Fibroblast of lung (primary cell): ENCODE data around the gene CIC. TPM values are rescaled to one million over a fixed set of nuclear protein-coding genes. Genes with fewer than 3 reads are reported as not detected.

Source experiments
- DNase-seq, 2 donors: peaks; one replicate each; pipeline versions ENCODE4 v3.0.0 to v3.0.0-alpha.2; 2010; ENCODE audit warnings: low read depth in 2 of 2
- H2AFZ ChIP-seq: 2 replicates; pipeline ENCODE4 v1.5.1; 2012; ENCODE audit warnings: low read length, control low read depth, inconsistent platforms
- H3K27ac ChIP-seq: 2 replicates; pipeline ENCODE4 v1.5.1; 2011; ENCODE audit warnings: low read length, control low read depth; ENCODE audit not compliant: insufficient read depth
- H3K27me3 ChIP-seq: 2 replicates; pipeline ENCODE4 v1.5.1; 2011; ENCODE audit warnings: mild to moderate bottlenecking, low read length; ENCODE audit not compliant: control insufficient read depth, insufficient read depth
- H3K36me3 ChIP-seq: 2 replicates; pipeline ENCODE4 v1.5.1; 2011; ENCODE audit warnings: low read length; ENCODE audit not compliant: control insufficient read depth, insufficient read depth
- H3K4me1 ChIP-seq: 2 replicates; pipeline ENCODE4 v1.5.1; 2011; ENCODE audit warnings: low read length; ENCODE audit not compliant: control insufficient read depth, insufficient read depth; ENCODE audit errors: extremely low read depth
- H3K4me2 ChIP-seq: 2 replicates; pipeline ENCODE4 v1.5.1; 2011; ENCODE audit warnings: low read length, control low read depth; ENCODE audit not compliant: insufficient read depth; ENCODE audit errors: extremely low read depth
- H3K4me3 ChIP-seq, 4 experiments: fragments of 200-600 bp in 1 of 4; sonication (generic) in 1 of 4; replicated peaks in 1 of 4; 2 replicates each; pipeline ENCODE4 v1.5.1; 2011 to 2016; ENCODE audit warnings: low read length in 4 of 4, low read depth in 3 of 4, mild to moderate bottlenecking in 3 of 4, control low read depth in 2 of 4, inconsistent platforms in 1 of 4, mixed read lengths in 1 of 4; ENCODE audit not compliant: insufficient read depth in 1 of 4; ENCODE audit errors: control extremely low read depth in 1 of 4
- H3K79me2 ChIP-seq: 2 replicates; pipeline ENCODE4 v1.5.1; 2012; ENCODE audit warnings: mild to moderate bottlenecking, low read length, inconsistent platforms; ENCODE audit not compliant: control insufficient read depth, insufficient read depth
- H3K9ac ChIP-seq: 2 replicates; pipeline ENCODE4 v1.5.1; 2011; ENCODE audit warnings: mild to moderate bottlenecking, low read length, control low read depth; ENCODE audit not compliant: insufficient read depth
- H3K9me3 ChIP-seq: 2 replicates; pipeline ENCODE4 v1.5.1; 2012; ENCODE audit warnings: low read depth, low read length; ENCODE audit not compliant: control insufficient read depth, insufficient read depth
- H4K20me1 ChIP-seq: 2 replicates; pipeline ENCODE4 v1.5.1; 2011; ENCODE audit warnings: low read length; ENCODE audit not compliant: control insufficient read depth, insufficient read depth; ENCODE audit errors: extremely low read depth
- CTCF ChIP-seq, 2 donors: IDR thresholded peaks in 1 of 2; conservative IDR thresholded peaks in 1 of 2; 1 replicate in 1 of 2; 2 replicates in 1 of 2; pipeline ENCODE4 v1.5.1; 2011 to 2012; ENCODE audit warnings: low read length in 2 of 2, control low read depth in 1 of 2, inconsistent platforms in 1 of 2, low read depth in 1 of 2, mild to moderate bottlenecking in 1 of 2
- EZH2 ChIP-seq: IDR thresholded peaks from 2 replicates; pipeline ENCODE4 v1.5.1; 2012; ENCODE audit warnings: low read length, control low read depth, mild to moderate bottlenecking; ENCODE audit errors: missing control alignments
- polyA plus RNA-seq, 2 donors: library from polyadenylated mRNA; depleted of rRNA in 1 of 2; stranded (reverse) in 1 of 2; unstranded in 1 of 2; fragments of >200 nt; gene quantifications; 2 replicates each; pipeline ENCODE4 v1.2.1, GENCODE V29; 2011 to 2012; ENCODE audit warnings: missing spikeins in 1 of 2
- total RNA-seq: library from RNA; depleted of rRNA; stranded (reverse); fragments of >200 nt; gene quantifications from 2 replicates; pipeline ENCODE4 v1.2.1, GENCODE V29; 2014

The CIC gene
- total and polyA plus RNA-seq, 2 donors (not counting 1 experiment from before 2014, with no cell fraction given), result 8.5 to 23.6 TPM

- Histone ChIP-seq H3K9ac (peak overlapping the region; percentile 84), H3K4me3 (peak overlapping the region in 2 of 4 experiments; percentile 41), H2AFZ (no peak overlapping the region), H3K27me3 (no peaks in the 10 kb centered on the region), H3K4me1 (peaks cover 44% of the 10 kb centered on the region), H3K27ac (peak overlapping the region; percentile 27), H3K36me3 (peaks cover 20% of the 10 kb centered on the region), H3K4me2 (no peak overlapping the region), H3K9me3 (no peaks in the 10 kb centered on the region), H4K20me1 (no peaks in the 10 kb centered on the region), H3K79me2 (peaks cover 37% of the 10 kb centered on the region)
- peak; percentile 70 to 76 for DNase-seq
- no peak for TF ChIP-seq EZH2
Observed at GRCh38 chr19:42284066-42284501, 15.0 kb downstream of the CIC start.

- H3K4me3 ChIP-seq, result peak overlapping the region; percentile 73 to 82 (median 81)
- no peak for DNase-seq
- H3K4me2 ChIP-seq, result peak overlapping the region; percentile 99
- peak overlapping the region; percentile 66 for H3K9ac ChIP-seq
- H4K20me1 ChIP-seq, result no peaks in the 10 kb centered on the region
- H3K4me1 ChIP-seq, result peaks cover 39% of the 10 kb centered on the region
- peaks cover 22% of the 10 kb centered on the region for H3K36me3 ChIP-seq
- TF ChIP-seq EZH2 (no peak), CTCF (conservative IDR thresholded peaks at IDR 0.05 in 1 of 2, IDR thresholded peaks at IDR 0.05 in 1 of 2; ENCODE audit: low read depth in 1 of 2, low read length in 2 of 2) (no peak)
- H3K9me3 ChIP-seq, result no peaks in the 10 kb centered on the region
- no peaks in the 10 kb centered on the region for H3K27me3 ChIP-seq
- H3K27ac ChIP-seq, result peak overlapping the region; percentile 65
- H2AFZ ChIP-seq, result no peak overlapping the region
- peaks cover 35% of the 10 kb centered on the region for H3K79me2 ChIP-seq
Observed at GRCh38 chr19:42284591-42285341, 15.7 kb downstream of the CIC start.

GRCh38 chr19:42285541-42285941 lies 16.5 kb downstream of the CIC start:
- Histone ChIP-seq H3K27me3 (no peaks in the 10 kb centered on the region), H3K27ac (peak overlapping the region; percentile 65), H3K4me1 (peaks cover 39% of the 10 kb centered on the region), H3K9ac (peak overlapping the region; percentile 23), H3K4me3 (peak overlapping the region; percentile 73 to 82 (median 81)), H2AFZ (no peak overlapping the region), H3K9me3 (no peaks in the 10 kb centered on the region), H3K36me3 (peaks cover 28% of the 10 kb centered on the region), H4K20me1 (no peaks in the 10 kb centered on the region), H3K4me2 (peak overlapping the region; percentile 99), H3K79me2 (peaks cover 35% of the 10 kb centered on the region)
- DNase-seq, result no peak
- TF ChIP-seq CTCF (conservative IDR thresholded peaks at IDR 0.05 in 1 of 2, IDR thresholded peaks at IDR 0.05 in 1 of 2; ENCODE audit: low read depth in 1 of 2, low read length in 2 of 2) (no peak), EZH2 (no peak)
